ENCODE measurements around the gene MYL6. TPM values are rescaled to one million over a fixed set of nuclear protein-coding genes. Genes with fewer than 3 reads are reported as not detected.

The MYL6 gene
- total RNA-seq, 6 experiments from 2014 or later, result 409 to 644 (median 490) TPM

- intact Hi-C loops (cut with DNase I), result no loop called here
- Histone ChIP-seq H3K27ac (peak overlapping the region; percentile 83 to 94 (median 83)), H3K4me3 (peak overlapping the region; percentile 58 to 66 (median 66)), H3K4me1 (peaks cover 0 to 23% (median 12%) of the 10 kb centered on the region in 4 donors), H3K27me3 (no peaks in the 10 kb centered on the region), H3K9me3 (no peaks in the 10 kb centered on the region), H3K36me3 (no peaks in the 10 kb centered on the region)
- ATAC-seq, result peak; percentile 42 to 59 (median 52)
- peak; percentile 51 to 60 (median 55) for DNase-seq
- 6% methylated on average over 12 of the region's 12 CpGs for WGBS (ENCODE audit: insufficient coverage, low coverage, low lambda C conversion rate, missing lambda C conversion rate)
- TF ChIP-seq POLR2A (IDR thresholded peaks at IDR 0.05) (no peak), CTCF (IDR thresholded peaks at IDR 0.05) (peak; percentile 16 to 59 (median 26))
These were observed 6.5 kb upstream of the MYL6 start for GRCh38 chr12:56151672-56152131.

GRCh38 chr12:56152132-56152755, 5.9 kb upstream of the MYL6 start, which contains the start of gene MYL6B:
MYL6B (plus strand) TSS chr12:56152587; CDS start chr12:56153919, 1,332 bp downstream.
- Histone ChIP-seq H3K4me1 (peaks cover 0 to 26% (median 12%) of the 10 kb centered on the region in 4 donors), H3K27ac (peak within 1 kb of the TSS; percentile 83 to 94 (median 83)), H3K36me3 (no peaks in the 10 kb centered on the region), H3K27me3 (no peaks in the 10 kb centered on the region), H3K4me3 (peak within 1 kb of the TSS; percentile 58 to 66 (median 66)), H3K9me3 (no peaks in the 10 kb centered on the region)
- peak; percentile 94 for DNase-seq
- ATAC-seq, result peak; percentile 94 to 95 (median 94)
- intact Hi-C loops (cut with DNase I), result no loop called here
- TF ChIP-seq POLR2A (IDR thresholded peaks at IDR 0.05) (peak; percentile 33), CTCF (IDR thresholded peaks at IDR 0.05) (no peak)
- WGBS (ENCODE audit: insufficient coverage, low coverage, low lambda C conversion rate, missing lambda C conversion rate), result 0% methylated on average over 19 of the region's 37 CpGs

- peaks cover 0 to 29% (median 12%) of the 10 kb centered on the region in 4 donors for H3K4me1 ChIP-seq
- WGBS (ENCODE audit: insufficient coverage, low coverage, low lambda C conversion rate, missing lambda C conversion rate), result 7% methylated on average over 6 of the region's 8 CpGs
- H3K36me3 ChIP-seq, result no peaks in the 10 kb centered on the region
- H3K9me3 ChIP-seq, result no peaks in the 10 kb centered on the region
- DNase-seq (no peak), ATAC-seq (no peak)
- TF ChIP-seq POLR2A (IDR thresholded peaks at IDR 0.05) (no peak), CTCF (IDR thresholded peaks at IDR 0.05) (no peak)
- no peaks in the 10 kb centered on the region for H3K27me3 ChIP-seq
- peak overlapping the region in 1 of 3 donors; percentile 83 for H3K27ac ChIP-seq
- peak overlapping the region; percentile 58 to 66 (median 66) for H3K4me3 ChIP-seq
- intact Hi-C loops (cut with DNase I), result no loop called here
These were observed 5.1 kb upstream of the MYL6 start for GRCh38 chr12:56152756-56153677.

- 60% methylated on average over 1 of the region's 5 CpGs for WGBS (ENCODE audit: insufficient coverage, low coverage, low lambda C conversion rate, missing lambda C conversion rate)
- TF ChIP-seq POLR2A (IDR thresholded peaks at IDR 0.05) (no peak), CTCF (IDR thresholded peaks at IDR 0.05) (no peak)
- Histone ChIP-seq H3K27me3 (no peaks in the 10 kb centered on the region), H3K9me3 (no peaks in the 10 kb centered on the region), H3K4me1 (peaks cover 0 to 29% (median 12%) of the 10 kb centered on the region in 4 donors), H3K36me3 (no peaks in the 10 kb centered on the region), H3K27ac (no peak overlapping the region), H3K4me3 (no peak overlapping the region)
- intact Hi-C loops (cut with DNase I), result no loop called here
- DNase-seq (no peak), ATAC-seq (no peak)
These were observed 4.5 kb upstream of the MYL6 start for GRCh38 chr12:56153678-56154065.

Measured in right lobe of liver (tissue), 6 donors.